ENCODE data around the gene CIAO2A. TPM values are rescaled to one million over a fixed set of nuclear protein-coding genes. Genes with fewer than 3 reads are reported as not detected.
A peak's percentile ranks its signal among the peaks of the same experiment; 100 is the strongest.
"Not testable (repeated sequence)": the region's sequence is repeated elsewhere in the genome, so short reads cannot be mapped to it uniquely, and the experiment has no call there.

The CIAO2A gene
- total and polyA plus RNA-seq, 9 donors: 13.2 to 43.8 (median 29.4) TPM

GRCh38 chr15:64111679-64112050 lies 18.0 kb upstream of the CIAO2A start:
- intact Hi-C loops (cut with DNase I): no loop called here
- TF ChIP-seq POLR2A (IDR thresholded peaks at IDR 0.05): no peak
- no peak for TF ChIP-seq CTCF (IDR thresholded peaks at IDR 0.05)
- no peak for TF ChIP-seq EP300 (IDR thresholded peaks at IDR 0.05)
- no peaks in the 10 kb centered on the region for H3K36me3 ChIP-seq
- DNase-seq: no peak
- no peak overlapping the region for H3K4me3 ChIP-seq
- H3K27ac ChIP-seq: no peak overlapping the region
- peaks cover 8% of the 10 kb centered on the region for H3K4me1 ChIP-seq (ENCODE audit: insufficient read depth)
- WGBS, 3 donors: 80 to 99% (median 84%) methylated on average over 3 of the region's 3 CpGs
- H3K9me3 ChIP-seq: no peaks in the 10 kb centered on the region
- H3K27me3 ChIP-seq: no peaks in the 10 kb centered on the region

GRCh38 chr15:64110950-64111678 lies 17.5 kb upstream of the CIAO2A start:
- no peak for TF ChIP-seq CTCF (IDR thresholded peaks at IDR 0.05)
- no peak for TF ChIP-seq POLR2A (IDR thresholded peaks at IDR 0.05)
- intact Hi-C loops (cut with DNase I): no loop called here
- Histone ChIP-seq H3K9me3 (no peaks in the 10 kb centered on the region), H3K4me1 (ENCODE audit: insufficient read depth) (peaks cover 11% of the 10 kb centered on the region), H3K4me3 (no peak overlapping the region), H3K36me3 (no peaks in the 10 kb centered on the region), H3K27ac (no peak overlapping the region), H3K27me3 (no peaks in the 10 kb centered on the region)
- WGBS, 3 donors: 88 to 95% (median 90%) methylated on average over 3 of the region's 3 CpGs
- DNase-seq: no peak

GRCh38 chr15:64110108-64110701 lies 16.6 kb upstream of the CIAO2A start:
- H3K27ac ChIP-seq; intact Hi-C loops (cut with DNase I); H3K36me3 ChIP-seq; H3K4me3 ChIP-seq; H3K27me3 ChIP-seq; H3K9me3 ChIP-seq; DNase-seq: not testable (repeated sequence)
- peaks cover 13% of the 10 kb centered on the region for H3K4me1 ChIP-seq (ENCODE audit: insufficient read depth)
- WGBS, 3 donors: 89 to 97% (median 94%) methylated on average over 4 of the region's 4 CpGs

- 88 to 100% (median 91%) methylated on average over 1 of the region's 1 CpG for WGBS, 3 donors
- no peaks in the 10 kb centered on the region for H3K36me3 ChIP-seq
- no peaks in the 10 kb centered on the region for H3K9me3 ChIP-seq
- intact Hi-C loops (cut with DNase I): no loop called here
- H3K4me3 ChIP-seq: no peak overlapping the region
- H3K4me1 ChIP-seq (ENCODE audit: insufficient read depth): peaks cover 15% of the 10 kb centered on the region
- TF ChIP-seq POLR2A (IDR thresholded peaks at IDR 0.05) (no peak), CTCF (IDR thresholded peaks at IDR 0.05) (no peak), EP300 (IDR thresholded peaks at IDR 0.05) (no peak)
- DNase-seq: no peak
- H3K27ac ChIP-seq: no peak overlapping the region
- H3K27me3 ChIP-seq: no peaks in the 10 kb centered on the region
Observed at GRCh38 chr15:64107337-64107736, 13.7 kb upstream of the CIAO2A start.

- TF ChIP-seq EP300 (IDR thresholded peaks at IDR 0.05): peak; percentile 87
- TF ChIP-seq CTCF (IDR thresholded peaks at IDR 0.05): no peak
- no peaks in the 10 kb centered on the region for H3K27me3 ChIP-seq
- no peak overlapping the region for H3K4me3 ChIP-seq
- H3K36me3 ChIP-seq: no peaks in the 10 kb centered on the region
- H3K9me3 ChIP-seq: no peaks in the 10 kb centered on the region
- intact Hi-C loops (cut with DNase I): no loop called here
- 60 to 66% (median 61%) methylated on average over 9 of the region's 9 CpGs for WGBS, 3 donors
- DNase-seq: peak in 2 of 5 donors; percentile 18 to 64
- peaks cover 9% of the 10 kb centered on the region for H3K4me1 ChIP-seq (ENCODE audit: insufficient read depth)
- H3K27ac ChIP-seq: peak overlapping the region in 1 of 2 donors; percentile 9
Observed at GRCh38 chr15:64105113-64105704, 11.6 kb upstream of the CIAO2A start.
